EL (cell line): Measurements from ENCODE around the gene SCUBE2.
"Not testable (repeated sequence)": the region's sequence is repeated elsewhere in the genome, so short reads cannot be mapped to it uniquely, and the experiment has no call there.

Experiments used
- DNase-seq: peaks from one replicate; pipeline ENCODE4 v3.0.0-alpha.2; 2016

Gene SCUBE2

DNA sequence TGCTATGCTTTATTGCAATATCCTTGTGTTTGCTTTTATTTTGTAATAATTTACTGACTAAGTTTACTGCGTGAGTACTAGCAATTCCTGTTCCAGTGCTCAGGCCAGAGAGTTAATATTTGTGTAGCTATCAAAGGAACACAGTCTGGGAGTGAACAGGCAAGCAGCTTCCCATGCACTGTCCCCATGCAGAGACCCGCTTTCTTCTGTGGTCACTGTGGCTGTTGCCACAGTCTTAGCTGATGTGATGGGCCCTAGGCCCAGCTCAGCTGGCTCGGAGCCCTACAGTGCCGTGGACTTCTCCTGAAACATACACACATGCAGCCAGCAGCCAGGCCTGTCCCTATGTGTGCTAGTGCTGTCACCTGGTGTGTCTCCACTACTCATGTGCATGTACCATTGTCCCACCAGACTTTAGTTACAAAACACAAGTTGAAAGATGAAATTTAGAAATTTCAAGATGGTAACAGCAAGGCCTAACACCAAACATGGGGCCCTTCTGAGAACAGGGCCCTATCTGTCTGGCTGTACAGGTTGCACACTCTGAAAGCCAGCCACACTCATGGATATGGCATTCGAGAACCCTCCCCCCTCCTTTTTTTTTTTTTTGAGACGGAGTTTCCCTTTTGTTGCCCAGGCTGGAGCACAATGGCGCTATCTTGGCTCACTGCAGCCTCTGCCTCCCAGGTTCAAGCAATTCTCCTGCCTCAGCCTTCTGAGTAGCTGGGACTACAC lies 12.3 kb upstream of the SCUBE2 start:
- no peak for DNase-seq

DNA sequence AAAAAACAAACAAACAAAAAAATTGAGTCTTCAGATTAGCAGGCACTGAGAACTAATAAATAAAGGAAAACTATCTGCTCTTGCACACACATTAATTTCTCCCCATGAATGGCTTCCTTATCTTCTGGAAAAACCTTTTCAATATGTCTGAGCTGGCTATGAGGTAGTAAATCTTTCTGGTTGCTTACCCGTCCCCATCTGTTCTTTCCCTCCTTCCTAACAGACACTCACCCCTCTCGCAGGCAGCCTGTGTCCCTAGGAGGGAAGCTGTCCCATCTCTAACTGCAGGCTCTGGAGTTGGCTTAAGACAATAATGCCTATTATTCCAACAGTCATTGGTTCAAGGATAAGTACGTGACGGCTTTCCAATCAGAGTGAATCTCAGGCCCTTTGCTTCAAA lies 8.2 kb upstream of the SCUBE2 start:
- no peak for DNase-seq

DNA sequence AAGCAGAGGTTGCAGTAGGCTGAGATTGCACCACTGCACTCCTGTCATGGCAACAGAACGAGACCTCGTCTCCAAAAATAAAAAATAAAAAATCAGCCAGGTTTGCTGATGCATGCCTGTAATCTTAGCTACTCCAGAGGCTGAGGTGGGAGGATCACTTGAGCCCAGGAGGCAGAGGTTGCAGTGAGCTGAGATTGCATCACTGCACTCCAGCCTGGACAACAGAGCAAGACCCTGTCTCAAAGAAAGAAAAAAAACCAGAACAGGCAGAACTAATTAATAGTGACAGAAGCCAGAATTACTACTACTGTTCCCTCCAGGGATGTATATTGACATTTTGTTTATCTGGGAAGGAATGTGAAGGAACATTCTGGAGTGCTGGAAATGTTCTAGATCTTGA lies 7.1 kb upstream of the SCUBE2 start:
- not testable (repeated sequence) for DNase-seq

DNA sequence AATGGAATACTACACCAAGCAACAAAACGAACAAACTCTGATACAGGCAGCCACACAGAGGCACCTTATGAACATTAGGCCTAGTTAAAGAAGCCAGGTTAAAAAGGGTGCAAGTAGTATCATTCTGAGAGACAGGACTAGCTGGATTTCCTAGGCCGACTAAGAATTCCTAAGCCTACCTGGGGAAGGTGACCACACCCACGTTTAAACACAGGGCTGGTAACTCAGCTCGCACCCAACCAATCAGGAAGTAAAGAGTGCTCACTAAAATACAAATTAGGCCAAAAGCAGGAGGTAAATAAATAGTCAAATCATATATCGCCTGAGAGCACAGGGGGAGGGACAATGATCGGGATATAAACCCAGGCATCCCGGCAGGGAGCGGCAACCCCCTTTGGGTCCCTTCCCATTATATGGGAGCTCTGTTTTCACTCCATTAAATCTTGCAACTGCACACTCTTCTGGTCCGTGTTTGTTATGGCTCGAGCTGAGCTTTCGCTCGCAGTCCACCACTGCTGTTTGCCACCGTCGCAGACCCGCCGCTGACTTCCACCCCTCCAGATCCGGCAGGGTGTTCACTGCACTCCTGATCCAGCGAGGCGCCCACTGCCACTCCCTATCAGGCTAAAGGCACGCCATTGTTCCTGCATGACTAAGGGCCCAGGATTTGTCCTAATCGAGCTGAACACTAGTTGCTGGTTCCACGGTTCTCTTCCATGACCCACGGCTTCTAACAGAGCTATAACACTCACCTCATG lies 6.0 kb upstream of the SCUBE2 start:
- DNase-seq = not testable (repeated sequence)

DNA sequence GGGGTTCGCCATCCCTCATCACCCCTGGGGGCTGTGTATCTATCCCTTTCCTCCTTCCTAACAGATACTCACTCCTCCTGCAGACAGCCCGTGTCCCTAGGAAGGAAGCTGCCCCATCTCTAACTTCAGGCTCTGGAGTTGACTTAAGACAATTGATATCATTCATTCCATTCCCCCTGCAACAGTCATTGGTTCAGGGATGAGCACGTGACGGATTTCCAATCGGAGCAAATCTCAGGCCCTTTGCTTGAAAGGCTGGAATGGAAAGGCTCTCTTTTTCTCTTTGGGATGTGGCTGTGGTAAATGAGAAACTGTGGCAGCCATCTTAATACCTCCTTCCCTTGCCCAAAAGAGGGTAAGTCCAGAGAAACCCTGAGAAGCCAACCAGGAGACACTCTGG lies 5.0 kb upstream of the SCUBE2 start:
- DNase-seq = no peak

DNA sequence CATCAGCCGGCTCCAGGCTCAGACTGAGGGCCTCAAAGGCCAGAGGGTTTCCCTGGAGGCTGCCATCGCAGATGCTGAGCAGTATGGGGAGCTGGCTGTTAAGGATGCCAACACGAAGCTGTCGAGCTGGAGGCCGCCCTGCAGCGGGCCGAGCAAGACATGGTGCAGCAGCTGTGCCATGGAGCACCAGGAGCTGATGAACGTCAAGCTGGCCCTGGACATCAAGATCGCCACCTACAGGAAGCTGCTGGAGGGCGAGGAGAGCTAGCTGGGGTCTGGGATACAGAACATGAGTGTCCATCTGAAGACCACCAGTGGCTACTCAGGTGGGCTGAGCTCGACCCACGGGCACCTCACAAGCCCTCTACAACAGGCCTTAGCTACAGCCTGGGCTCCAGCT lies 4.0 kb upstream of the SCUBE2 start:
- no peak for DNase-seq

DNA sequence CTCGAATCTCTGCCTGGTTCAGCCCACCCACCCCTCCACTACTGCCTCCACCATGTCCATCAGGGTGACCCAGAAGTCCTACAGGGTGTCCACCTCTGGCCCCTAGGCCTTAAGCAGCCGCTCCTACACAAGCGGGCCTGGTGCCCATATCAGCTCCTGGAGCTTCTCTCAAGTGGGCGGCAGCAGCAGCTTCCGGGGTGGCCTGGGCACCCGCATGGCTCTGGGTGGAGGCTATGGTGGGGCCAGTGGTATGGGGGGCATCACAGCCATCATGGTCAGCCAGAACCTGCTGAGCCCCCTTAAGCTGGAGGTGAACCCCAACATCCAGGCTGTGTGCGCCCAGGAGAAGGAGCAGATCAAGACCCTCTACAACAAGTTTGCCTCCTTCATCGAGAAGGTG lies 3.0 kb upstream of the SCUBE2 start:
- DNase-seq = no peak

DNA sequence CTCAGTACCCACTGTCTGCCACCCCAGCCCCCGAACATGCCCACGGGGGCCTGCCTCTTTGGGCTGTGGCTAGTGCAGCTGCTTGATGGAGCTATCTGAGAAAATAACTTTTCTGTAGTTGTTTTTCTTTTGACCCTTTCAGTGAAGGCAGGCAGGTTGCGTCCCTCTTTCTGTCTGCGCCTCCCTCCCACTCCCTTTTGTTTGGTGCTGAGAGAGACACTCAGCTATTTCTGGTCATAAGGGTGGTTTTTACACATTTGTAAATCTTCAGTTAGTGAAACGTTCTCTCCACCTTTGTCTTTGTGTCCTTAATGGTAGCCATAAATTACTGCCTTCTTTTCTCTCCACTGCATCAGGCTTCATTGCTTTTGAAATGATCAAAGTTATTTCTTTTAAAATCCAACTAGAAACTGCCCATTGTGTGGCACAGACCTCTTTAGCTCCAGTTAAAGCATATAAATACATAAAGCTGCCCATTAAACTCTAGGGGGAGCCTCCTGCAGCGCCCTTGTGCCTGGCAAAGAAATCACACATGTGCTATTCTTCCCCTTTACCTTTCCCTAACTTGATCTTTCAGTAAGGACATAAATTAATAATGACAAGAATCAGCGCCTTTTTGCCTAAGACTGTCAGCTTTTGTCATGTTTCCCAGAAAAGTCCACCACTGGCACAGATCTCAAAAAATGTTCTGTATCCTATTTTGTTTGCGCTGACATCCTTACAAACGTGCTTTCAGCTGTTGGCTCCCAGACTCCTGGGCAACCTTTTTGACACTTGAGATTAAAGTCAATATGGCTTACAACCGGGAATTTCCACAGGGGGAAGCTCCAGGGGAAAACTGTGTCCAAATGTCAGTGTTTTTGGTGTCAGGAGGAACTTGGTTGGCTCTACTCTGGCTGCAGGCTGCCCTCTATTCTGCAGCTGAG lies 1.7 kb upstream of the SCUBE2 start:
- no peak for DNase-seq

DNA sequence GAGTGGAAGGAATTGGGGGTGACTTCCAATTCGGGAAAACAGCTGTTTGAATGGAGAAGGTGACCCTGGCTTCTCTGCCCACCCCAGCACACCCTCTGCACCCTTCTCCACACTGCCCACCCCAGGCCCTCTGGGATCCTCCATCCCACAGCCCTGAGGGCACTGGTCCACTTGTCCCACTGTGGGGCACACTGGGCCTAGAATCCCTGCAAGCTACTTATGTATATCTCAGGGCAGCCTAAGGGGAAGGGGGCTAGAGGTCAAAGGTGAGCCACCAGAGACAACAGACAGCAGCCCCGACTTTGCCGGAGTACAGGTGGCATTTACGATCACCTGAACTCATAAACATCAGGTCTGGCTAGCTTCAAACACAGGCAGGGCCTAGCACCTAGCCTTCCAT lies 673 bp upstream of the SCUBE2 start:
- no peak for DNase-seq

DNA sequence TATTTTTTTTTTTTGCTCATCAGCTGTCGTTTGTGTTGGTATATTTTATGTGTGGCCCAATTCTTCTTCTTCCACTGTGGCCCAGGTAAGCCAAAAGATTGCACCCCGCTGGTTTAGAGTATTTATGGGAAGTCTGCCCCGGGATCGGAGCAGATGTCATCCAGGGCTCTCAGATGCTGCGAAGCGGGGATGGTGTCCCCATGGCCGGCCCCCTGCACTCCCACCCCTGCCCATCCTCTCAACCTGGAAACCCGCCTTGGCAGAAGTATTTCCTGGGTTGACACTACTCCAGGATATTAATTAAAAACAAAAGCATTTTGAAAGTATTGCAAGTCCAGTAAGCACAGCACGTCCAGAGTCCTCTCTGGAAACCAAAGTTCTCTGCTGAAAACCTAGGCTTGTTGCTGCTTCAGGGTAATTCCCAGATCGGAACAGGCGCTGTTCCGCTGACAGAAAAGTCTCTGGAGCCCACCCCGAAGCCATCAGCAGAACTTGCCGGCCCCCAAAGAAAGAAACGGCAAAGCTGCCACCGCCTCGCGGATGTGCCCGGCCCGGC lies 833 bp downstream of the SCUBE2 start:
- peak; percentile 10 for DNase-seq

DNA sequence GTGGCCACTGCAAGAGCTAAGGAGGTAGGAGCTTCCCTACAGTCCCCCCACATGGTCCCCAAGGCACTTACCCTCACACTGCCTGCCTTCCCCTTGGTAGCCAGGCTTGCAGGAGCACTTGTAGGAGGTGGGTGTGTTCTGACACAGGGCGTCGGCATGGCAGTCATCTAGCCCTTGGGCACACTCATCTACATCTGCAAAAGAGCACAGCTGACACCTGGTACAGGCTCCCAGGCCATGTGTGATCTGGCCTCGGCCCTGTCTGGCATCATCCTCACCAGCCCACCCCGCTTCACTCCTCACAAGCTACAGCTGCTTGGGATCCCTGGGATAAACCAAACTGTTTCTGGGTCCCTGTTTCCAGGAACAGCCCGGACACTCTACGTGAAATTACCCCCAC lies 1.8 kb downstream of the SCUBE2 start:
- no peak for DNase-seq

DNA sequence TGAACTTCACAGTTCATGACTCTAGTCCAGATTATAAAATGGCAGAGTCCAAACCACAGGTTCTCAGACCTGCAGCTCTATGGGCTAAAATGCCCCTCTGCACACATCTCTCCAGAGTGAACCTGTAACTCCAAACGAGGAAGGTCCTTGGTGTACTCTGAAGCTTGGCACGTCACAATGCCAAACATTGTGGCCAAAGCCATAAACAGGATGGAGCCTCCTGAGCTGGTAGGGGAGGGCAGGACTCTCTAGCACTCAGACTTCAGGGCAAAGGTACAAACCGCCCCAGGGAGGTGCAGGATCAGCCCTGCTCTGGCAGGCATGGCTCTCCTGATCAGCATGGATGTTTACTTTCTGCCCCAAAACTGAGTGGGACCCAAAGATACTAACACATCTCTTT lies 2.3 kb downstream of the SCUBE2 start:
- DNase-seq = no peak

DNA sequence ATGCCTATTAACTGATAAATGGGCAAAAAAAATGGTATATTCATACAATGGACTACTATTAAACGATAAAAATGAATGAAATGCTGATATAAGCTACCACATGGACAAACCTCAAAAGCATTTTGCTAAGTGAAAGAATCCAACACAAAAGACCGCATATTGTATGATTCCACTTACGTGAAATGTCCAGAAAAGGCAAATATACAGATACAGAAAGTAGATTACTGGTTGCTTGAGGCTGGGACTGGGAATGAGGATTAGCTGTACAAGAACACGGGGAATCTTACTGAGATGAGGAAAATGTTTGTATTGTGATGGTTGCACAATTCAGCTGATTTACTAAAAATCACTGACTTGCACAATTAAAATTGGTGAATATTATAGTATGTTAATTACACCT lies 8.8 kb downstream of the SCUBE2 start:
- no peak for DNase-seq

DNA sequence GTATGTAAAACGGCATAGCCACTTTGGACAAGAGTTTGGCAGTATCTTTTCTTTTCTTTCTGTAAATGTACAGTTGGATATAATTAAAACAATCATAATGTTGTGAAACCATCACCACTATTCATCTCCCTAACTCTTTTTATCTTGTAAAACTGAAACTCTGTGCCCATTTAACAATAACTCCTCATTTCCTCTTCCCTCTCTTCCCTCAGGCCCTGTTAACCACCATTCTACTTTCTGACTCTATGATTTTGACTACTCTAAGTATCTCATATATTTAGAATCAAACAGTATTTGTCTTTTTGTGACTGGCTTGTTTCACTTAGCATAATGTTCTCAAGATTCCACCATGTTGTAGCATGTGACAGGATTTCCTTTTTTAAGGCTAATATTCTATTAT lies 10.2 kb downstream of the SCUBE2 start:
- DNase-seq = no peak

DNA sequence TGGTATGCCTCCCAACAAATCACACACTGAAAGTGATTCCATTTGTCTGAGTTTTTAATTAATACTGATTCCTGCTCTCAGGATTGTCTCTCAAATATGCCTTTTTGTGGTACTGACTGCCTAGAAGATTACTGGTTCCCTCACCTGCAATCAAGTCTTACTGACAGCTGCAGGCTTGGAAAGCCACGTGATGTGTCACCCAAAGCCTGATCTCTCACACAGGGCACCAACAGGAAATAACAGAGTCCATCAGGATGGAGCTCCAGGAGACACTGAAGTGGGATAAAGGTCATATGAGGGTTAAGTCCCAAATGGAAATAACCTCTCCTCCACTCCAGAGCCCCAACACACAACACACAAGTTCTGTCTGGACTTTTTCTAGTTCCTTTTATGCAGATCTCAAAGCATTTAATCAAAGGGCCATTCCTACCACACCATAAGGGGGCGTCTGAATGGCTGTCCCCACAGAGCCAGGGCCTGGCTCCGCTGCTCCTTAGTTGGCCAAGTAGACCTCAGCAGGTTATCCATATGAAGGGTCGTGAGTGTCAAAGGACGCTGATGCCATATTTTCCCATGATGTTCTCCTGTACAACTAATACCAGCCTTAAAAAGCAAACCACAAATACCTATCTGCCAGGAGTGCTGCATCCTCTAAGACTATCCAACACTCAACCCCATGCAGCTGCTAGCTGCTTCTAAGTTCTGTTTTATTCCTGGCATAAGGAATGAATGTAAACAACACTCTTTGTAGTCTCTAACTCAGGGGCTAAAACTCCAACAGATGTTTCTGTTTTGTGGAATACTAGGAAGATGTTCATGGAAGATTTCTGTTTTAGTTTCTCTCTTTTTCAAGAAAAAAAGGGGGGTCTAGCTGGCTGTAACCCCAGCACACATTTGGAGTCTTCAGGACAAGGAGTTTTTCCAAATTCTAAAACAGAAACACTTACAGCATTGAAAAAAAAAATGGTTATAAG lies 13.0 kb downstream of the SCUBE2 start:
- DNase-seq = no peak

DNA sequence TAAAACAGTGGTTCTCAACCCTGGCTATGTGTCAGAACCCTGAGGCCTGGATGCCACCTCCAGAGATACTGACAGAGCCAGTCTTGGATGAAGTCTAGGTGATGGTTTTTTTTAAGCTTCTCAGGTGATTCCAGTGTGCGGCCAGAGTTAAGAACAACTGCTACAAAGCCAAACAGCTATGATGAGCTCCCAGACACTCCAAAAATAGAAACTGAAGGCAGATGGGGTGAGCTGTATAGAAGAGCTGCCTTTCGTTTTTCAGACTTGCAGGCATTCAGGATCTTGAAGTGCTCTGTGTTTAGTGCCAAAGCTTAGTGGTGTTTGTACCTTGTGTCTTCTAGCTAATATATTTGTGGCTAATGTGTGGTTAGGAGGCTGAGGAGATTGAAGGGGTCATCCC lies 14.2 kb downstream of the SCUBE2 start:
- no peak for DNase-seq

DNA sequence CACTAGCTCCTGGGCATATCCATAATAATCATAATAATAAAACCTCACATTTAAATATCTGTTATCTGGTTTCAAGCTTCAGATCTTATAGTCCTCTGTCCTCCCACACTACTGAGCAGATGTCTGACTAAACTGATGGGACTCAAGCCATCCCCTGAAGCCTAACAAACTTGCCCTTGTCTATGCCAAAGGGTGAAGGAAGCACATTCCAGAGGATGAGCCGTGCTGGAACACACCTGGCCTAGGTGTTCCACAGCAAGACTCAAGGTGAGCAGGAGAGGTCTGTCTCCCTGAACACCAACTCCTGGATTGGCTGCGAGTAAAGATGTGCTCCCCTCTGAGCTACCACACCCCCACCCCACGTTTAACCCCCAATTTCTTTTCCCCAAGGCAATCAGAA lies 14.7 kb downstream of the SCUBE2 start:
- DNase-seq = no peak

DNA sequence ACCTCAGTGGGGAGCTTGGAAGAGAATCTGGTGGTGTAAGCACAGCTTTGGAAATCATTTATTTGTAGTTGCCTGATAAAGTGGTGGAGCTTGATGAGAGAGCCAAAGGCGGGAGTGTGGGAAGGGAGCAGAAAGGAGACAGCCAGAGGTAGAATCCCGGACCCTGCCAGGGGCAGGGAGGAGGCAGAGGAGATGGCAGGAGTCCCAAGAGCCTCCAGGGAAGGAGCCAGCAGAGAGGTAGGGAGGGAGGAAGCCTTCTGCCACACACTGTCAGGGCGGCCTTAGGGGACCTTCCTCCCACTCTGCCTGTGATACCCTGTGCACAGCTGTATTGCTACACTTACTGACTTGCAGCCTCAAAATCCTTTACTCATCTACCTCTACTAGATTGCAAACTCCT lies 15.4 kb downstream of the SCUBE2 start:
- DNase-seq = no peak

DNA sequence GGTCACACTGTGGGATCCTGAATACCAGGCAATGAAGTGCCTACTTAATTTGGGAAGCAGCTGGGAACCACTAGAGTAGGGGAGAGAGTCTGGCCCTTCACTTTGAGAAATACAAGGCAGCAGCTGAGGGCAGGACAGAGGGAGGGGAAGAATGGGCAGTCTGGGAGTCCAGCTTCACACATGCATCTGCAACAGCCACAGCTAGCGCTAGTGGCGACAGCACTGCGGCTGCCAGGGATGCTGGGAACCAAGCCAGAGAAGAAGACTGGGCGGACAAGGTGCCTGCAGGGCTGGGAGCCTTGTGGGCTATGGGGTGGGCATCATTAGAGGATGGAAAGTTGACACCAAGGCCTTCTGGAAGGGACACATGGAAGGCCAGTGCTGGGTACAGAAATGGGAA lies 15.8 kb downstream of the SCUBE2 start:
- no peak for DNase-seq

DNA sequence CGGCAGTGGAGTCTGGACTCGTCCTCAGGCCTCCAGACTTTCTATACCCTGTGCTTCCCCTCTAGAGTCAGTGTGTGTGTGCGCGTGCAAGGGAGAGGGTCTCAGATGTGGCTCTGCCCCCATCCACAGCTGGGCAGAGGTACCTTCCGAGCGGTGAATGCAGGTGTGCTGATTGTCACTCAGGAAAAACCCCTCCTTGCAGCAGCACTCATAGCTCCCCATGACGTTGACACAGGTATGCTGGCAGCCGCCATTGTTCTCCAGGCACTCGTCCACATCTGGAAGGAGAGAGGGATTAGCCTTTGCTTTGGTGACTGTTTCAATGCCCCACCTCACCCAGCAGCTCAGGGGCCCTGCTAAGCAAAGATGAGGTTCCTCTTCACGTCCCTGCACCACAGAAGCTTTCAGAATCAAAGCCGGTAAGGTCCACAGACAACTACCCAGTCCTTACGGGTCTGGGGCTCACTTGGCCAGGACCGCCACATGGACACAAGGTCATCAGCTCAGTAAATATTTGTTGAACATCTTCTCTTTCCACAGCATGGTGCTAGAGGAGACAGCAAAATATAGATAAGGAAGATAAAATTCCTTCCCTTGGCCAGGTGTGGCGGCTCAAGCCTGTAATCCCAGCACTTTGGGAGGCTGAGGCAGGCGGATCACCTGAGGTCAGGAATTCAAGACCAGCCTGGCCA lies 16.9 kb downstream of the SCUBE2 start:
- no peak for DNase-seq

DNA sequence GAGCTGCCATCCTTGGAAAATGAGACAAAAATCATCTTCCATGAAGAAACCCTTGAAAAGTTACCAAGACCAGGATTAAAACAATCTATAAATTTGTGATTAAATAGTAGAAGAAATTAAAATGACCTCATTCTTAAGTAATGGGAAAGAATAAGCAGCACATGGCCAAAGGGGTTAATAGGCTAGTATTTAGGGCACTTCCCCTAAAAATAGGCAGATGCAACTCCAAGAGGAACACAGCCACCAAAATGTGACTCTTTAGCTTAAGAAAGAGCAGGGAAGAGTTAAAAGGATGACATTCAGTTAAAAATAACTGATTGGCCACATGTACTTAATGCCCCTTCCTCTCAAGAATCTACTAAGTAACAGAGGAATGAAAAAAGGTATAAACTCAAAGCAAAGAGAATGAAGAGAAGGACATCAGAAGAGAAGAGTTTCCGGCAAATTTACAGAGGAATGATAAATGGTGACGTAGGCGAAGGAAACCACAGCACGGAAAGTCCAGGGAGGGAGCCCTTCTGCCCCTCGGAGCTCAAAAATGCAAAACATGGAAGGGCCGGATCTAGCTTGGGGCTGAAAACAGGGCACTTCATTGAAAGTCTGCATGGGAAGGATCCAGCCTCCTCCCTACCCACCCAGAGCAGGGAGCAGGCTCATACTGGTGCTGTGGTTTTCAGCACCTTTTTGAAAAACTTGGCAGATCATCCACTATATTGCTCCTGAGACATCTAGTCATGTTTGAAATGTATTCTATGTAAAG lies 17.8 kb downstream of the SCUBE2 start:
- no peak for DNase-seq
